Renal cortex interstitium (tissue), 11 donors: ENCODE measurements around the gene KCNK7. TPM values are rescaled to one million over a fixed set of nuclear protein-coding genes. Genes with fewer than 3 reads are reported as not detected.

Source experiments
- DNase-seq, 11 donors: peaks; one replicate each; pipeline ENCODE4 v3.0.0-alpha.2; 2013; ENCODE audit warnings: low read depth in 9 of 11, low spot score in 4 of 11; ENCODE audit errors: extremely low read depth in 1 of 11
- polyA plus RNA-seq, 3 donors: library from polyadenylated mRNA; unstranded; fragments of 120-200 nt; gene quantifications; one replicate each; pipeline ENCODE4 v1.2.1, GENCODE V29; 2013; ENCODE audit not compliant: insufficient read length in 3 of 3

The KCNK7 gene
- polyA plus RNA-seq, 3 donors, result 0.30 to 0.39 (median 0.33) TPM

- no peak for DNase-seq
Measured at GRCh38 chr11:65593518-65594414, 1.8 kb downstream of the KCNK7 start.

DNA sequence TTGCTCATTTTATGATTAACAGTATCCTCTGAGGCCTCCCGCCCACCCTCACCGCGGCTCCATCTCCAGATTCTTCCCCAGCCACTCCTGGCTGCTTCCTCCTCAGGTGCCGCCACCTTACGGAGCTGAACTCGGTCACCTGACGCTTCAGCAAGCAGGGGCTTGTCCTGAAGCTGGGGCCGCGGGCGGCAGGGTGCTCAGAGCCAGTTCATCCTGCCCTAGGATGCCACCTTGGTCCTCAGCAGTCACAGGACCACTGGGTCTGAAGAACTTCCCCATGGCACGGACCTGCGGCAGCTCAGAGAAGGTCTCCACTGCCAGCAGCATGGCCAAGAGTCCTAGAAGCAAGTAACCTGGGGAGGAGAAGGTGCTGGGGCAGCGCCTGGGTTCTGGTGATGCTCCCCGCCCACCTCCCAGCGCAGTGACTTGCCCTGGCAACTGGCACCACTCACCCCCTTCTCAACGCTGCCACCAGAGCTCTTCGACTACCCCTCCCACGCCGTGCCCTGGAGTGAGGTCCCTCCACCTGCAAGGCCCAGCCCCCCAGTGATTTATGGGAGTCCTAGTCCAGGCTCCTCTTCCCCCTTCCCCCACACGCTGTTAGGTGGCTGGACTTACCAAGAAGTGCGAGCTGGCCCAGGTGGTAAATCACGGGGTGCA, 2.6 kb downstream of the KCNK7 start:
- DNase-seq, result no peak

GRCh38 chr11:65591939-65592857, 3.4 kb downstream of the KCNK7 start:
- no peak for DNase-seq

DNA sequence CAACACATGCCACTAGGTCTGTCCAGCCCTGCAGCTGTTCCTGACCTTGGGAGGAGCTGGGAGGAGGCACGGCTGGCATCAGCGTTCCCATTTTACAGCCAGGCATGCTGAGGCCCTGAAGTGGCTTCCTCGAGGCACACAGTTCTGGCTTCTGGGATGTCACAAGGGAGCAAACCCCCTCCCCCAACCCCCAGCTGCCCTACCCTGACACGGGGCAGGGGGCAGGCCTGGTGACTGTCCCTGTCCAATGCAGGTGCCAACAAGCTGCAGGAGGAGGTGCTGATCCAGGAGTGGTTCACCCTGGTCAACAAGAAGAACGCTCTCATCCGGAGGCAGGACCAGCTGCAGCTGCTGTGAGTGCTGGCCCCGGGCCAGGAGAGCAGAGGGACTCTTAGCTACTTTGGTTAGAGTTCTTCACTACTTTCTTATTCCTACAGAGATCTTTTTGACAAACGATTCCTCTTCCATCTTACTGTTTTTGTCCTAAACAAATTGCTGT, 5.3 kb downstream of the KCNK7 start:
- no peak for DNase-seq

DNA sequence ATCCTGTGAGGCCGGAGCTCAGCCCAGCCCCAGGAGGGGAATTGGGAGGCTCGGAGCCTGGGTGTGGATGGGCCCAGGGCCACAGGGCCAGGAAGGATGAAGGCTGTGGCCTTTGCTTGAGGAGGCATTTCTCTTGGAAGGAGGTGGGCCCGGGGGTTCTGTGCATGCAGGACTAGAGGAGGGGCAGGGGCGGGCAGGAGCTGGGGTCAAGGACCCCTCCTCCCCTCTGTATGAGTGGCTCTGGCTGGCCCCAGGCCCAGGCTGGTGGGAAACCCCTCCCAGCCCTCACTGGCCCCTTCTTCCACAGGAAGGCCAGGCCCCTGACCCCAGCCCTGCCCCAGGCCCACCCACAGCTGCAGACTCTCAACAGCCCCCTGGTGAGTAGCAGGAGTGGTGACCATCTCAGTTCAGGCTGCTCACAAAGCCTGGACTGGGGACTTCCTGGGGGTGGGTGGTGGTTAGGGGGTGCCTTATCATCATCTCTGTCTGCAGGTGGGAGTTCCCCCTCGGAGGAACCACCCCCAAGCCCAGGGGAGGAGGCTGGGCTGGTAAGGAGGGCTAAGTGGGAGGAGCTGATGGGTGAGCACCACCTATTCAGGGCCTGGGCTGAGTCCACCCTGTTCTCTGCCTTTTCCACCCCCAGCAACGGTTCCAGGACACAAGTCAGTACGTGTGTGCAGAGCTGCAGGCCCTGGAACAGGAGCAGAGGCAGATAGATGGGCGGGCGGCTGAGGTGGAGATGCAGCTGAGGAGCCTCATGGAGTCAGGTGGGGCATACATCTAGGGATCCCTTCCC, 6.0 kb downstream of the KCNK7 start:
- no peak for DNase-seq

DNA sequence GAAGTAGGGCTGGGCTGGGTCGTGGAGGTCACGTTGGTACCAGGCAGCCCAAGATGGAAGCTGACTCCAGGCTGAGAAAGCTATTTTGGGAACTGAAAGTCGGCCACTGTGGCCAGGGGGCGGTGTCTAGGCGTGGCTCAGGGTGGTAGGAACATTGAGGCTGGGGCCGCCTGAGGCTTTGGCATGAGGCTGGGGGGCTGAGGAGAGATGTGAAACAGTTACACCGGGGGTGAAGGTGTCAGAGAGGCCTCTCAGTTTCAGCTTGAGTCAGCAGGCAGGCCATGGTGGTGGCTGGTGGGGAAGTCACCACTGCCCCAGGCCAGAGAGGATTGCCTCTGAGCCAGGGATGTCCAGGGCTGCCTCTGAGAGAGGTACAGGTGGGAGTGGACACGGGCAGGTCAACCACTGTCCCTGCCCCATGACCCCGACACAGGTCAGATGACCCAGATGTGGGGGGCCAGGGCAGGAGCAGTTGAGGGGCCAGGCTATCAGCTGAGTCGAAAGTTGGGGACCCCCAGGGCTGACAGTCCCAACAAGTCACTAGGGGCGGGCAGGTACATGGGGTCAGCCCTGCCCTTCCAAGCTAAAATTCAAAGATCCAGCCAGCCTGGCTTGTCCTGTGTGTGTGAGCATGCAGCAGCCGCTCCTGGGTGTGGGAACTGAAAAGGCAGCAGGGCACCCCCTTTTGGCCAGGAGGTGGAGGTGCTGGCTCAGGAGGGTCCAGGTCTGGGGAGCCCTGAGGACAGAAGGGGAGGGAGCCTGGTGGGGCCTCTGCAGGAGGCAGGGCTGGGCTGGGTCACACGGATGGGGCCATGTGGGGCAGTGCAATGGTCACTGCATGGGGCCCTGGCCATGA, 7.2 kb downstream of the KCNK7 start:
- no peak for DNase-seq

- no peak for DNase-seq
Measured at GRCh38 chr11:65586676-65587075, 8.9 kb downstream of the KCNK7 start.

GRCh38 chr11:65586247-65586630, 9.4 kb downstream of the KCNK7 start:
- DNase-seq, result no peak

- DNase-seq, result no peak
Measured at GRCh38 chr11:65585396-65586246, 10.0 kb downstream of the KCNK7 start.

DNA sequence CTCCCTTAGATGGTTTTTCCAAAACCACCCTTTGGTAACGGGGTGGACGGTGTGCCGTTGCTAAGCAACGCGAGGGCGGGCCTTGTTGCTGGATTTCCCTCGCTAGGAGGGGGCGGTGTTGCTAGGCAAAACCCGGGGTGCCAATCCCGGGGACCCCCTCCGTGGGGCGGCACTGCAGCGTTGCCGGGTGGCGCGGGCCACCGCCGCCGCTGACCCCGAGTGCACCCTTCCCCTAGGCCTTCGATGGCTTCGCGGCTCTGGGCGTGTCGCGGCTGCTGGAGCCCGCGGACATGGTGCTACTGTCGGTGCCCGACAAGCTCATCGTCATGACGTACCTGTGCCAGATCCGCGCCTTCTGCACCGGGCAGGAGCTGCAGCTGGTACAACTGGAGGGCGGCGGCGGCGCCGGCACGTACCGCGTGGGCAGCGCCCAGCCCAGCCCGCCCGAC, 10.9 kb downstream of the KCNK7 start:
- DNase-seq, result no peak

- no peak for DNase-seq
Measured at GRCh38 chr11:65584106-65584505, 11.5 kb downstream of the KCNK7 start.

GRCh38 chr11:65583589-65583988, 12.0 kb downstream of the KCNK7 start:
- no peak for DNase-seq

DNA sequence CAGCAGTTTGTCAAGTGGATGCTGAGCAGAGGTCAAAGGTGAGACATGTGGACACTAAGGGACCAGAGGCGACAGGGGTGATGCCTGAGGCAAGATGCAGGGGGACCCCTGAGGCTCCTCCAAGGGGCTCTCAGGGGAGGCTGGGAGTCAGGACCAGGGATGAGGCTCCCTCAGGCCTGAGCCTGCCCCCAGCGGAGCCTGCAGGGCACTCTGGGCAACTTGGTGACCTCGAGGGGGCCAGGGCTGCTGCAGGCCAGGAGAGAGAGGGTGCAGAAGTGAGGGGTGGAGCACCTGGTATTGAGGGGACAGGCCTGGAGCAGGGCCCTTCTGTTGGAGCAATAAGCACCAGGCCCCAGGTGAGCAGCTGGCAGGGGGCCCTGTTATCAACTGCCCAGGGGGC, 13.7 kb downstream of the KCNK7 start:
- DNase-seq, result no peak

DNA sequence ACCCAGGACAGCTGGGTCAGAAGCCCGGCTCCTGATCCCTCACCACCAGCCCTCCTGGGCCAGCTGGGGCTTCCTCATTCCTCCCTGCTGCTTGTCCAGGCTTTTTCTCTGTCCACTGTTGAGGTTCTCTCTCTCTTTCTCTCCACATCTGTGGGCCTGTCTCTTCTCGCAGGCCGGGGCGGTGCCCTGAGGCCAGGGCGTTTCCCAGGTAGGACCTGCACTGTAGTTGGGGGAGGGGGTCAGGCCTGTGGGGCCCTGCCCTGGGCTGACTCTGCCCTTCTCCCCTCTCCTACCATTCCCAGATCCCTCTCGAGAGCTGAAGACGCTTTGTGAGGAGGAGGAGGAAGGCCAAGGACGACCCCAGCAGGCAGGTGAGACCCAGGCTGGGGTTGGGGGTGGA, 14.8 kb downstream of the KCNK7 start:
- no peak for DNase-seq

DNA sequence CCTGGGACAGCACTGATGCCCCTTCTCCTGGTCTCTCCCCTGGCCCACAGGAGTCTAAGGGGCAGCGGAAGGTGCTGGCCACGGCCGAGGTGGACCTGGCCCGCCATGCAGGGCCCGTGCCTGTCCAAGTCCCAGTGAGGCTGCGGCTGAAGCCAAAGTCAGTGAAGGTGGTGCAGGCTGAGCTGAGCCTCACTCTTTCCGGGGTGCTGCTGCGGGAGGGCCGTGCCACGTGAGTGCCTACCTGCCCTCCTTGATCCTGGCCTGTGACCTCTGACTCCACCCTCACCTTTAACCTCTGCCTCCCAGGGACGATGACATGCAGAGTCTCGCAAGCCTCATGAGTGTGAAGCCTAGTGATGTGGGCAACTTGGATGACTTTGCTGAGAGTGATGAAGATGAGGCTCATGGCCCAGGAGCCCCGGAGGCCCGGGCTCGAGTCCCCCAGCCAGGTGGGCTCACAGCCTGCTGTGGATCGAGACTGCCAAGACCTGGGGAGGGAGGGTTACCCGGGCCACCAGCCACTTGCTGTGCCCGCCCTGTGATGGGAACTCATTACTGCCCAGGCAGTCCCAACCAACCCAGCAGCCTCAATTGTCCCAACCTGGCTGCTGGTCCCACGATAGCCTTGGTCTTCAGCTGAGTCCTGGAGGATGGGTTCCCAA, 15.4 kb downstream of the KCNK7 start:
- no peak for DNase-seq

DNA sequence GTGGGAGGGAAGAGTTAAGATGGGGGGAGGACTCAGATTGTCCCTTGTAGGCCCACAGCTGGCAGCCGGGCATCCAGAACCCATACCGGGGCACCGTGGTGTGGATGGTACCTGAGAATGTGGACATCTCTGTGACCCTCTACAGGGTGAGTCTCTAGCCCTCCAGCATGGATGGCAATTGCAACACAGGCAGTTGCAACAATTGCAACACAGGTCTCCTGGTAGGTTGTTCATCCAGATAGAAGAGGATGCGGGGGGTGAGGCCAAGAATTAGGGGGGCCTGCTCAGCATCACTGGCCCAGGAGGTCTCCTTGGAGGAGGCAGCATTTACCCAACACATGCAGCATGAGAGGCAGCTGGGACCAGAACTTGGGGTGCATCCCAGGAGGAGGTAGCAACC, 16.3 kb downstream of the KCNK7 start:
- no peak for DNase-seq
